ENCODE results near the gene TKTL2.
"Not testable (repeated sequence)": the region's sequence is repeated elsewhere in the genome, so short reads cannot be mapped to it uniquely, and the experiment has no call there.

Gene TKTL2

GRCh38 chr4:163462556-163462955 is 11.0 kb downstream of the TKTL2 start:
- Histone ChIP-seq H3K9ac (no peak overlapping the region), H3K4me3 (no peak overlapping the region), H3K9me3 (no peaks in the 10 kb centered on the region), H4K20me1 (no peaks in the 10 kb centered on the region), H3K4me2 (no peak overlapping the region), H3K36me3 (no peaks in the 10 kb centered on the region), H3K27me3 (no peaks in the 10 kb centered on the region), H3K27ac (no peak overlapping the region), H3K4me1 (no peaks in the 10 kb centered on the region)
- TF ChIP-seq Cebpa-rat (IDR thresholded peaks at IDR 0.05) = no peak

GRCh38 chr4:163448540-163449203 is 24.9 kb downstream of the TKTL2 start:
- no peaks in the 10 kb centered on the region for H4K20me1 ChIP-seq
- H3K9ac ChIP-seq = no peak overlapping the region
- no peaks in the 10 kb centered on the region for H3K27me3 ChIP-seq
- no peak overlapping the region for H3K27ac ChIP-seq
- H3K9me3 ChIP-seq = no peaks in the 10 kb centered on the region
- TF ChIP-seq Cebpa-rat (IDR thresholded peaks at IDR 0.05) = no peak
- H3K4me1 ChIP-seq = no peaks in the 10 kb centered on the region
- no peak overlapping the region for H3K4me2 ChIP-seq
- no peaks in the 10 kb centered on the region for H3K36me3 ChIP-seq
- no peak overlapping the region for H3K4me3 ChIP-seq

GRCh38 chr4:163447481-163447880 is 26.1 kb downstream of the TKTL2 start:
- no peak overlapping the region for H3K9ac ChIP-seq
- no peaks in the 10 kb centered on the region for H3K27me3 ChIP-seq
- H3K27ac ChIP-seq = no peak overlapping the region
- H3K4me1 ChIP-seq = no peaks in the 10 kb centered on the region
- H3K4me2 ChIP-seq = no peak overlapping the region
- no peaks in the 10 kb centered on the region for H4K20me1 ChIP-seq
- no peak for TF ChIP-seq Cebpa-rat (IDR thresholded peaks at IDR 0.05)
- no peaks in the 10 kb centered on the region for H3K9me3 ChIP-seq
- H3K4me3 ChIP-seq = no peak overlapping the region
- H3K36me3 ChIP-seq = no peaks in the 10 kb centered on the region

- not testable (repeated sequence) for H3K4me1 ChIP-seq, H3K9me3 ChIP-seq, H3K4me3 ChIP-seq, H3K27me3 ChIP-seq, H3K9ac ChIP-seq, H3K36me3 ChIP-seq, H3K4me2 ChIP-seq, H4K20me1 ChIP-seq, H3K27ac ChIP-seq
Measured at GRCh38 chr4:163447023-163447422, 26.5 kb downstream of the TKTL2 start.

GRCh38 chr4:163440040-163440439 is 33.5 kb downstream of the TKTL2 start:
- Histone ChIP-seq H3K9ac (no peak overlapping the region), H3K4me2 (no peak overlapping the region), H3K9me3 (no peaks in the 10 kb centered on the region), H3K27ac (no peak overlapping the region), H4K20me1 (no peaks in the 10 kb centered on the region), H3K4me3 (no peak overlapping the region), H3K36me3 (no peaks in the 10 kb centered on the region), H3K27me3 (no peaks in the 10 kb centered on the region), H3K4me1 (no peaks in the 10 kb centered on the region)
- TF ChIP-seq Cebpa-rat (IDR thresholded peaks at IDR 0.05) = no peak

All from BLaER1 (cell line).